HG03108 (cell line): ENCODE measurements around the gene SLC29A2.
"Not testable (repeated sequence)": the region's sequence is repeated elsewhere in the genome, so short reads cannot be mapped to it uniquely, and the experiment has no call there.

Experiments
- ATAC-seq: cut with Tn5 transposase; IDR thresholded peaks from one replicate; pipeline ENCODE4 v1.9.1; 2021; ENCODE audit warnings: moderate library complexity; ENCODE audit not compliant: unreplicated experiment

SLC29A2 gene

GRCh38 chr11:66350560-66351235 is 20.9 kb downstream of the SLC29A2 start:
- not testable (repeated sequence) for ATAC-seq

GRCh38 chr11:66349084-66349386 is 22.5 kb downstream of the SLC29A2 start:
- no peak for ATAC-seq

GRCh38 chr11:66347425-66348276 is 23.9 kb downstream of the SLC29A2 start, which contains the start of gene B4GAT1:
TSS of gene B4GAT1 (minus strand) at chr11:66347629. CDS start at chr11:66347545, 84 bp downstream.
- ATAC-seq, result no peak

GRCh38 chr11:66346476-66347424 is 24.8 kb downstream of the SLC29A2 start:
- no peak for ATAC-seq

GRCh38 chr11:66345316-66345649 is 26.3 kb downstream of the SLC29A2 start:
- ATAC-seq, result peak; percentile 3

- peak; percentile 62 for ATAC-seq
Observed at GRCh38 chr11:66344550-66345315, 26.8 kb downstream of the SLC29A2 start, which contains the start of gene BRMS1. TSS of gene BRMS1 (minus strand) at chr11:66345104. CDS start at chr11:66342234, 2,870 bp downstream.

- no peak for ATAC-seq
Observed at GRCh38 chr11:66343176-66343575, 28.4 kb downstream of the SLC29A2 start.

GRCh38 chr11:66341502-66342126 is 29.9 kb downstream of the SLC29A2 start:
- no peak for ATAC-seq

GRCh38 chr11:66340596-66341501 is 30.7 kb downstream of the SLC29A2 start:
- no peak for ATAC-seq

- ATAC-seq, result no peak
Observed at GRCh38 chr11:66339686-66340483, 31.7 kb downstream of the SLC29A2 start.

GRCh38 chr11:66339162-66339675 is 32.3 kb downstream of the SLC29A2 start:
- ATAC-seq, result no peak

GRCh38 chr11:66338276-66339161 is 33.0 kb downstream of the SLC29A2 start:
- no peak for ATAC-seq

GRCh38 chr11:66337103-66337899 is 34.3 kb downstream of the SLC29A2 start:
- ATAC-seq, result no peak

- peak; percentile 69 for ATAC-seq
Observed at GRCh38 chr11:66336234-66337102, 35.1 kb downstream of the SLC29A2 start, which contains the start of gene RIN1. TSS of gene RIN1 (minus strand) at chr11:66336434. CDS start at chr11:66336402, 32 bp downstream.
